GM18499 (cell line): ENCODE measurements around the gene GNAL.

Experiments used
- ATAC-seq: cut with Tn5 transposase; IDR thresholded peaks from one replicate; pipeline ENCODE4 v1.9.1; 2021; ENCODE audit warnings: moderate number of reproducible peaks; ENCODE audit not compliant: insufficient read depth, unreplicated experiment

GNAL gene

DNA sequence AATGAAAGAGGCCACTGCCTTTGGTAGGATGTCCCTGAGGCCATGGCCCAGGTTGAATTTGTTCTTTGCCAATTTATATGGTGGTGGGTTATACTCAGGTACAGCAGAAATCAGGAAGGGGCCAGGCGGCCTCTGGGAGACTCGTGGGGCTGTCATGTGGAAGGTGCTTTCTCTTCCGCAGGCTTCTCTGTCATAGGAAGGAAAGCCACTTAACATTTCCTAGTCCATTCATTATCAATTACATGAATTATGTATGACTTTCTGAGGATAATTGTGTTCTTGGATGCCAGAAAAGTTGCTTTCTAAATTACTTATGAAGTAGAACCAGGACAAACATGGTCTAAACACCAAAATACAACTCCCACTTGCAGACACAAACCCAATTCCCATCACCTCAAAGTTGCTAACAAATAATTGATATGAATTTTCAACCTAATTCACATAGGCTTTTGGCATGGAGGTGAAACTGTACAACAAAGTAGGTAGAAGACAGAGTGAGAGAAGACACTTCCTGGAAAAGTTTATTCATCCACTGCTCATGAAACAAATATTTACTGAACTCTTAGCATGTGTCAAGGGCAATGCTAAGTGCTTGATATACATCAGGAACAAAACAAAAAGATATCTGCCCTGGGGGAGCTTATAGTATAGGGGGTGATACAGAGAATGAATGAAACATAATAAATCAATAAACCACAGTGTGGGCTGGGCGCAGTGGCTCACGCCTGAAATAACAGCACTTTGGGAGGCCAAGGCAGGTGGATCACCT lies 111.7 kb downstream of the GNAL start:
- no peak for ATAC-seq

DNA sequence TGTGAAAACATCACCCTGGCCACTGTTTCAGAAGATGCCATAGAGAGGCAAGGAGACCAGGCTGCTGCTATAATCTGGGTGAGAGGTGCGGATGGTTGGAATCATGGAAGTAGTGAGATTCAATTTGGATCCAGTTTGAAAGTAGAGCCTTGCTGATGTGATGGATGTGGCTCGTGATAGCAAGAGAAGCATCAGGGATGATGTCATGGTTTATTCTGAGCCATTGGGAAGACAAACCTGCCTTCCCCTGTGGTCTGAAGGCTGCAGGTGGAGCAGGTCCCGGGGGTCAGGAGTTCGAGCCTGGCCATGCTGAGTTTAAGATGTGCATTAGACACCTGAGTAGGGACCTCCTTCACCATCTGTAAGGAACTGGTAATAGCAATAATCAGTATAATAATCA lies 112.5 kb downstream of the GNAL start:
- no peak for ATAC-seq

DNA sequence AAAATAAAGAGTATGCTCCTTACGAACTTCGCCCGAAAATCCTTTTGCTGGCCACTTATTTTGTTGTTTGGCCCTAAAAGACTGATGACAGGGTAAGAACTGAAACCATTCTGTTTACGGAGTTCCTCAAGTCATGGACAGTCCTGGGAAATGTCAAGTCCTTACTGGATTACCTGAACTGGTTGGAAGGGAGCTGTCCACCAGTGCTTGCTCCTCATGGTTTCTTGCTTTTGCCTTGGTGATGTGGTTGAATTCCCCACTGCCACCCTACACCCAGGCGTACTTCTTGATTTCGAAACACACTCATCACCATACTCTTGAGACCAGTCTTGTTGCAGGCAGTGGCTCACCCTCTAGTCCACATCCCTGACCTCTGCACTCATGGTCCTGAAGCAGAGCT lies 113.1 kb downstream of the GNAL start:
- ATAC-seq = no peak

DNA sequence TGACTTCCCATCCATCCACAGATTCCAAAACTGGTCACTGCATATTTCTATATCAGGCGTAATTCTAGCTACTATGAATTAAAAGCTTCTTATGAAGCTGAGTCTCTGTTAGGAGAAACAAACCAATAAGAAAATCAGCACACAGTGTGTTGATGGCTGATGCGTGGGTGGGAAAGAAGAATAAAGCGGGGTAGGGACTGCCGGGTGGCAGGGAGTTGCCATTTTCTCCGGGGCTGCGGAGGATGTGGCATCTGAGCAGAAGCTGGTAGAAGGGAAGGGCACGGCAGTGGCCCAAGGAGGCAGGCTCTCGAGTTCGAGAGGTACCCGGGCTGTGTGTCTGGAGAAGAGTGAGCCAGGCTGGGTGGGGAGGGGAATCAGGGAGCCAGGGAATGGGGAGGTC lies 113.5 kb downstream of the GNAL start:
- ATAC-seq = no peak

DNA sequence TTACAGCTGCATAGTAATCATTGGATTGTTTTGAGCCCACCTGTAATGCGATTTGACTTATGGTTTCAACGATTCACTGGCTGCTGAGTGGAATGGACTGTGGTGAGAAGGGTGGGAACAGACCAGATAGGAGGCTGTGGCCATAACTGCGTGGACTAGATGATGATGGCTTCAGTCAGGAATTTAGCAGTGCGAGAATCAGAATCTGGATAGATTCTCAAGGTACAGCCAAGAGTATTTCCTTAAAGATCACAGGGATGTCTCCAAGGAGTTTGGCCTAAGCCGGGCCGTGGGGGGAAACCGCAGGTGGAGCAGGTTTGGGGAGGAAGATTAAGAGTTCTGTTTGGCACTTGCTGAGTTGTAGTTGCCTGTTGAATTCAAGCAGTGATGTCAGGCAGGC lies 118.2 kb downstream of the GNAL start:
- no peak for ATAC-seq

DNA sequence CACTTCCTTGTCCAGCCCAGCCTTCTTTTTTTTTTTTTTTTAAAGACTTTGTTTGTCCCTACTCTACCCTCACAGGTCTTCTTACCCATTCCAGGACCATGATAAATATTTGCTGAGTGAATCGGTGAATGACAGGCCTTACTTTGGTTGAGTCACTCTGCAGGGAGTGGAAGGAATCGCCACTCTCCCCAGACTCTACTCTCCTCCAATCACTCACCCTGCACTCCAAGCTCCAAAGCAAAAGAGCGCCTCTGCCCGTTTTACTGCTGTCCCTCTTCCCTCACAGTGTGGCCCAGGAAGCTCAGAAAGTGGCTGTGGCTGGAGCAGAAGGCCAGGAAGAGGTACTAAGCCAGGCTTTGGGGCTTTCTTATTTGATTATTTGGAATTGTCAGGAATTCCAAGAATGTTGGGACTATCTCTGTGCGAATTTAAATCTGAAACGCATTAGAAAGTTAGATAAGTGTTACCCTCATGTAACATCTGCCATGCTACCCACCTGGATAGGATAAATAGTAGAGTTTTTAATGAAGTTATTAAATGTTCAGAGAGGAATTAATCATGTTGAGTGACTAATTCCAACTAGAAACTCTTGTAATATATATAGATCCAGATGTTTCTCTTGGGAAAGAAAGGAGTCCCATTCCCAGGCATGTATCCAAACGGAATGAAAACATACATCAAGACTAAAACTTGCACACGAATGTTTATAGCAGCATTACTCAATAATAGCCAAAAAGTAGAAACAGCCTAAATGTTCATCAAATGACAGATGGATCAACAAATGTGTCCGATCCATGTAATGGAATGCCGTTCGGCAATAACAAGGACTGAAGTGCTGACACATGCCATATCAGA lies 119.2 kb downstream of the GNAL start:
- no peak for ATAC-seq

DNA sequence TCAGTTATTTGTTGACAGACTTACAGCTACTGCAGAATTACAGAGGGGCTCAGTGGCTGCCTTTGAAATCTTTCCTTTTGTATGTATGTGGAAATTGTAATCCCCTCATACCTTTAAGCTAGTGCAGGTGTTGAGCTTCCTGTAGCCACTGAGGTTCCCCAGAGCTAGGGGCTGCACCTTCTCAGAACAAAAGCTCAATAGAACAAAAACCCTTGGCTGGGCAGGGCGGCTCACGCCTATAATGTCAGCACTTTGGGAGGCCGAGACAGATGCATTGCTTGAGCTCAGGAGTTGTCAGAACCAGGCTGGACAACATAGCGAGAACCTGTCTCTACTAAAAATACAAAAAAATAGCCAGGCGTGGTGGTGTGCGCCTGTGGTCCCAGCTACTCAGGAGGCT lies 120.8 kb downstream of the GNAL start:
- no peak for ATAC-seq

DNA sequence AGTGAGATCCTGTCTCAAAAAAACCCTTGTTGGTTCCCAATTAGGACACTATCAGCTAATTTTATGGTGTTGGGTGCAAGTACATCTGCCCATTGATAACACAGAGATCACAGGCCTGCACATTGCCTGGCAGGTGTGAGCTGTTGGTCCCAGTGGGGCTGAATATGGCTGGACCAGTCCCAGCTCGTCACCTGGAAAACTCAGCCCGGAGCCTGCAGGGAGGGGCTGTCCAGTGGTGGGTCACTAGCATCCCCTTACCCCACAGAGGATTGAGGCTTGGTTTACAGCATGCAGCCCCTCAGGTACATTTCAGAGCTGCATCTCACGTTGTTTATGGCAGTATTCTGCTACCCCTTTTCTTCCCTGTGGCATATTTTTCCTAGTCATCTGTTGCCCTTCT lies 121.3 kb downstream of the GNAL start:
- ATAC-seq = no peak

DNA sequence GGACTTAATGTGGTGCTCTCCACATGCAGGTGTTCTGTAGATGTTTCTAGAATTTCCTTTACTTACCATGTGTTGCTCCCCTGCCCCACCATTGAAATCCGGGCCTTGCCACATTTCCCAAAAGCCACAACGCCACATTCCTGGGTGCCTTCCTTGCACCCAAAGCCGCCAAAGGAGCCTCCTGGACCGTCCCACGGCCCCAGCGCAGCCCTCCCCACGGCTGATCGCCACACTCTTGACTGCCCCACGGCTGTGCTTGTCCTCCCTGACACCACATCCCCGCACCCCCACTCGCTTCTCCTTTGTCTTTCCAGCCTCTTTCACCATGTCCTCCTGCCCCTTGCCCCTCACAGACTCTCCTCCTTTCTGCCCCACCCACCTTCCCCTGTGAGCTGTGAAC lies 121.9 kb downstream of the GNAL start:
- no peak for ATAC-seq

DNA sequence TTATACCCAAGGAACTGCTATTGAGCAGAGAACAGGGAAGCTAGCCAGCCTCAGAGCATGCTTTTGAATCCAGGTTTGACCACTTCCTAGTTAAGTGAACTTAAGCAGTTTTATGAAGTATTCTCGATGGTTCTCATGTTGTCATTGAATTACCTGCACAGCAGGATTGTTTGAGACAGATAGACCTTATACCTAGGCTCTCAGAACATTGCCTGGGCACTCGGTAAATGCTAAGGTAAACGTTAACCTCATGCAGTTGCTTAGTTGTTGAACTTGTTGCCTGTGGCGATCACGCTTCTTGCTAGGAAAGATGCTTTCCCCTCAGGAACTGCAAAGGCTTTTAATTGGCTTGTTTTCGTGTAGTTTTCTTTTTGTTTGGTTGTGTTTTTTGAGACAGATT lies 128.2 kb downstream of the GNAL start:
- ATAC-seq = no peak

DNA sequence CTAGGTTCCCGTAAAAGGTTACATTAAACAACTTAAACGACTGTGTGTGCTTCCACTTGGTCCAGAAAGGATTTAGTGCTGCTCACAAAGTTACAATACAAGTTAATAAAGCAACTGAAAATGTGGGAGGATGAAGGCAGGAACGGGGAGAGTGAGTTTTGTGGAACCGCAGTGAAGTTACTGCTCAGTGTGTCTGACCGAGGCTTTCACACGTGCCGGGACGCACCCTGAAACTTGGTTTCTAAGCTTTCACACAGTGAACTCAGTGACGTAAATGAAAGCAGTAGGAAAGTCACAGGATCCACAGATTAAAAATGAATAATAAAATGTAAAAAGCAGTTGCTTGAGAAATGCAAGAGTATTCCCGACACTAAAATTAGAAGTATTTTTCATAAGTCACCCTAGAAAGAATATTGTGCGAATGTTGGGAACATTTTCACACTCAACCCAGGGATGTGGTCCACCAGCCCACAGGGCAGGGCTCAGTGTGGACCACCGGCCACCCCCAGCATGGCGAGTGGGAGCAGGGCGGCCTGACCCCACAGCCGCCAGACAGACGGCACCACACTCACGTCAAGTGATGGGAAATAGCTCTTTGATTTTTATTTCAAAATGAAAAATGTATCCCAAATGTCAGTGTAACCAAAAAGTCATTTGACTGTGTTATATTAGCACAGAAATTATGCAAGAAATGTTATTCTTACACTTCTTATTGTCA lies 129.6 kb downstream of the GNAL start:
- ATAC-seq = no peak

DNA sequence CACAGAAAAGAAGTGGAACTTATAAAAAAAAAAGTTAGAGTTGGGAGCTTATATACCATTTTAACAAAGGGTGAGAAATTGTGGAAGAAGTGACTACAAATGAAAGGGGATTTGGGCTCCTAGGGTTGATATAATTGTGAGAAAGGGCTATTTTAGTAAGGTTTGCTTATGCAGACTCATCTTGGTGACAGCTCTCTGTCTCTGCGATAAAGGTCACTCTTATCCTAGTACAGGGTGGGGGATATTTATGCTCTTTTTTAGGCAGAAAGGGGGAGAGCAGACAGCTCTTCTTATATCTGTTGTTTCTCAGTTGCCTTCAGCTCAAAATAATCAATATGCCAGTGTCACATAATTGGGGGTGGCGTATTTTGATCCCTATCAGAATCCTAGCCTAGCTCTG lies 130.9 kb downstream of the GNAL start:
- ATAC-seq = no peak

DNA sequence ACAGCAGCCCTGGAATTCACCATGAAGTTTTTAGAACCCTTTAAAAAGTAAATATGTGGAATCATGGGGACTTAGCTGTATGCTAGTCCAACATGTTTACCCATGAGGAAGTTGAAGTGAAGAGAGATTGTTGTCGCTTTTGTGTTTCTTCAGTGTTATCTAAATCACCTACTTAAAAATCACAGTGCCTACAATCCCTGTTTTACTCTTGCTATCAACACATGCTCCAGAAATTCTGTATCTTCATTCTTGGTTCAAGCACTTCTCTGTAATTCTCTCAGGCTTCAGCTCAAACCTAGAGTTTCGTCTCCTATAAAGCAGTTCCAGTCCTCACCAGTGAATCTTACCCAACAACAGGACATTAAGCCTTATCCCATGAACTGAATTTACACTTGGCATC lies 131.6 kb downstream of the GNAL start:
- no peak for ATAC-seq

DNA sequence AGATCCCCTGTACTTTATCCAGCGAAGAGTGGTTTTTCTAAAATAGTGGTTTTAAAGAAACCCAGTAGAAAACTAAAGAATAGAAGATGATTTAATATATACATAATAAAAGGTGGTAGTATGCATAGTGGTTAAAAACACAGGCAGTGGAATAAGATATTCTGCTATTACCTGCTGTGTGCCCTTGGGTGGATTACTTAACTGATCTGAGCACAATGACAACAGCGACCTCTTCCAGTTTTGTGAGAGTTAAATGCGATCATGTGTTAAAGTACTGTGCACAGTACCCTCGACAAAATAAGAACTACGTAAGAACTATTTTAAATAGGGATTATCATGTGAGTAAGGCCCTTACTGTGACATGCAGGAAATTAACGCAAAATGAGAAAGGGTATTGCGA lies 132.1 kb downstream of the GNAL start:
- ATAC-seq = no peak

DNA sequence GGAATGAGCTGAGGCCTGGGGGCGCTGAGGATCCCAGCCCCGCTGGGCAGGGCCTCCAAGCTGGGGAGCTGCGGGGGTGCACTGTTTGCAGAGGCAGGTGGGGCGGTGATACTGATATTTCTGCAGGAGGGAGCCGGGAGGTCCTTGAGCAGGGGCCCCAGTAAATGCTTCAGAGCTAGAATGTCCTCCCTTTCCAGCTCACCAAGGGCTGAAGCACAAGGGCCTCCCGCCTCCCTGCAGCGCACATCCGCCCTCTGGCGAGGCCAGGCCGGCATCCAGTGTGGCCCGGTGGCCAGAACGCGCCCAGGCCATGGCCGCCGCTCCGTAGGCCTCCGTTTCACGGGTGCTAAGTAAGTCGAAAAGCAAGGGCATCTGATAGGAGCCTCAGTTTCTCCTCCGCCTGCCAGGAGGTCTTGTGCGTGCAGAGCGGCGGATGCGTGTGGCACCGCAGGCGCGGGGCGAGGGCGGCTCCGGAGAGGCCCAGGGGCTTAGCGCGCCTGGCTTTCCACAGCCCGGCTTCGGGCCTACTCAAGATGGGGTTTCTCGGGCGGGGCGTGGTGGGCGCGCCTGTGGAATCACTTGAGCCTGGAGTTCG lies 132.7 kb downstream of the GNAL start:
- ATAC-seq = no peak

DNA sequence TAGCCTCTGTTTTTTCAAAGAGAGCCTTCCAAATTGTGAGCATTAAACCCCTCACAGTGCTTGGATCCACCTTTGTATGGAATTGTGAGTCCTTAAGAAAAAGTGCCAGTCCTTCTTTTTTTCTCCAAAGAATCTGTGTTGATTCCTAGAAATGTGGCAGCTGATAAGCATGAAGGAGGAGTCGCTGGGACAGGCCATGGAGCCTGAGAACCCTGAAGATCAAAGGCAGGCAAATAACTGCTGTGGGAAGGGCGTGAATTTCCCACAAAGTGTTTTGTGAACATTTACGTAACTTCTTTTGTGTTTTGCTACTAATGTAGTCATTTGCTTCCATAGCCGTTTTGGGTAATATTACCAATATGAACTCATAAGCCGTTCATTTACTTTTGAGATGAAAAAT lies 134.5 kb downstream of the GNAL start:
- no peak for ATAC-seq

DNA sequence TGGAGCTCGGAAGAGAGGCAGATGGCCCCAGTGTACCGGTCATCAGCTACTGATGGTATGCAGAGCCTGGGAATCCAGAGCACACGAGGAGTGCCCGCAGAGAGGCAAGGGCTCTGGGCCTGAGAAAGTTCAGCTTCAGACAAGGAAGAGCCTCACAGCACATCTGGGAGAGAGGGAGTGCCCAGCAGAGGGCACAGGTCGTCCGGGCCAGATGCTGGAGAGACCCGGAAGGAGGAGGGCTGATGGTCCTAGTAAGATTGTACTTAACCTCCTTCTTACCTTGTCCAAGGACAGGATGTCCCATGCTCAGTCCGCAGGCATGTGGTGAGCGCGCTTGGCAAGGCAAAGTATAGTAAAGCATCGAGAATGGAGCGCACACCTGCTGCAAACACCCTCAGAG lies 137.8 kb downstream of the GNAL start:
- no peak for ATAC-seq

DNA sequence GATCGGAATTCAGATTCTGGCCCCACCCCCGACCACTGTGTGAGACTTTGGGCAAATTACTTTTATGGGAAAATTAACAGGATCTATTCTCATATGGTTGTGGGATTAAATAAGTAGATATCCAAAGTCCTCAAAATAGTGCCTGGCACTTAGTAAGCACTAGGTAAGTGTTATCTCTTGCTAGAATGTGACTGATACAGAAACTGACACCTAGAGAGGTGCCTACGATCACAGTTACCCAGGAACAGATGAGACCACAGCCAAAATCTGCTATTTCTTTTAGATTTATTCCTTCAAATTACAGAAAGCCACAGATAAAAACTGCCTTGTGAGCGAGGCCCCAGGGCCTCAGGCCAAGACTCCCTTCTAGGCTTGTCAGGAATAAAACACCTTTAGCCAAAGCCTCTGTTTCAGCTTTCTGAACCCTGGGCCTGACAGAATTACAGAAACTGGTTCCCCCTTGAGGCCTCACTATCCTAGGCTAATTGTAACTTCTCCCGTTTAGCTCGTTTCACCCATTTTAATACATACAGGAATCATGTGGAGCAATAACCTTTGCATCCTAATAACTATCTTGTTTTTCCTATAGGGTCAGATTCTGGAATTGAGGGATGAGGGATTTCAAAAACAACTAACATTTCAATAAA lies 139.8 kb downstream of the GNAL start:
- no peak for ATAC-seq

DNA sequence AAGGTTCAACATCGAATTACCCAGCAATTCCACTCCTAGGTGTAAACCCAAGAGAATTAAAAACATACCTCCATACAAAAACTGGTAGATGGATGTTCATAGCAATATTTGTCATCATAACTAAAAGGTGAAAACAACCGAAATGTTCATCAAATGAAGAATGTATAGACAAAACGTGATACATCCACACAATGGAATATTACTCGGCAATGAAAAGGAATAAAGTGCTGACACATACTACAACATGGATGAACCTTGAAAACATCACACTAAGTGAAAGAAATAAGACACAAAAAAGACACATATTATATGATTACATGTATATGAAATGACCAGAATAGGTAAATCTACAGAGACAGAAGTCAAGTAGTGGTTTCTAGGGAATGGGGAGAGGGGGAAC lies 141.5 kb downstream of the GNAL start:
- no peak for ATAC-seq

DNA sequence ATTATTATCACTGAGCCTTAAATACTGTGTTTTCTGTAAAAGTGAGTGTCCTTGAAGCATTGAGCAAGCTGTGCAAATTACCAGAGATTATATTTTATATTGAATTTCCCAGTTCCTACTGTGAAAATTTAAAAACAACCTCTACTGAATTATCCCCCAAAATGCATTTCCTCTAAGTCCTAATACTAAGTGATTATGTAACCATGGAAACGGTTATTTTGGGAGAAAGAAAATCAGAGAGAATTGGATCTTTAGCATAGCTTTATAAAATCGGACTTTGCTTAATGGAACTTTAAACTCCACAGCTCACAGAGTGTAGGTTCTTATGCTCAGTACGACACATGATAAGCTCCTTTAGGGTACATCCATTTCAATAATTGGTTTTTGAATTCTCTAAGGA lies 142.9 kb downstream of the GNAL start:
- ATAC-seq = no peak
